GM18951 (cell line): Measurements from ENCODE around the gene PEX11A.

Experiments used
- POLR2A ChIP-seq: IDR thresholded peaks from 4 replicates; pipeline ENCODE4 v1.6.1; 2011; ENCODE audit warnings: mild to moderate bottlenecking; ENCODE audit not compliant: insufficient read length, insufficient read depth; ENCODE audit errors: extremely low read depth
- in situ Hi-C: fragments of 300-500 bp; cut with MboI; formaldehyde crosslinking; loops from one replicate; pipeline ENCODE4 v1.12.0; 2022; ENCODE audit warnings: low sequenced_read_pairs, mixed read lengths, inconsistent platforms; ENCODE audit not compliant: unreplicated experiment

Gene PEX11A

GRCh38 chr15:89690276-89691218 lies at the start of gene PEX11A, which contains the start of gene WDR93:
PEX11A (minus strand) TSS chr15:89690754; CDS start chr15:89690632, 122 bp downstream.
WDR93 (plus strand) TSS chr15:89690811; CDS start chr15:89701747, 10,936 bp downstream.
- peak; percentile 30 for TF ChIP-seq POLR2A
- in situ Hi-C loops = no loop called here

GRCh38 chr15:89740137-89740536 lies 49.6 kb upstream of the PEX11A start:
- TF ChIP-seq POLR2A = no peak
- in situ Hi-C loops = no loop called here

GRCh38 chr15:89735773-89736172 lies 45.2 kb upstream of the PEX11A start:
- in situ Hi-C loops = no loop called here
- no peak for TF ChIP-seq POLR2A

- TF ChIP-seq POLR2A = no peak
- in situ Hi-C loops = no loop called here
Observed at GRCh38 chr15:89732451-89733172, 42.1 kb upstream of the PEX11A start.

DNA sequence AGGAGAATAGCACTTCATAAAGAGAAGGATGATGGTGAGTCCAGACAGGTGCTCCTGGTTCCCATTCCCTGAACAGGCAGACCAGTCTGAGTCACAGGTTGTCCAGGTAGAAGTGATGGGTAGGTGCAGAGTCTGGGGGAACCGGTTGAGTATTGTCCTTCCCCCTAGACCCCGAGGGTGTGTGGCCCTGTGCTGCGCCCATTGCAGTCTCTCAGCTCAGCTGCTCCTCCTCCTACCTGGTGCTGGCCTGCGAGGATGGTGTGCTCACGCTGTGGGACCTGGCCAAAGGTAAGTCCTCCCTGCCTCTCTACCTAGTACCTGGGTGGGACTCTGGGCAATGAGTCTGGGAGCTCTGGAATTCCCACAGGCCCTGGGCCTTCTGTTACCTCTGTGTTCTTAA lies 40.7 kb upstream of the PEX11A start:
- in situ Hi-C loops = no loop called here
- TF ChIP-seq POLR2A = no peak

DNA sequence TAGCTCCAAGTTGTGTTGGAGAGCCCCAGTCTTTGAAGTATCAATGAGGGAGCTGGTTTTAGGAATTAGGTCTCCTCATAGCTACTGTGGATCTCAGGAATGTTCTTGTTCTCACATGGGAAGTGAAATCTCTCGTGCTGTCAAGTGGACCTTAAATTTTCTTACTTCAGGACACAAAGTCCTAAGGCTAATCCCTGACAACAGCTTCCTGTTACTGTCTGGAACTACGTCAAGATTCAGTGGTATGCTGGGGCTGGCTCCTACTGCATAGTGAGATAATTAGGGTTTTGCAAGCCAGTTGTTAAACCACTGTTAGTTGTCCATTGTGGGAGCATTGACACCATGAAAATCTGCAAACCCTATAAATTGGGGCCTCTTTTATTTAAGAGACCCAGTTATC lies 37.7 kb upstream of the PEX11A start:
- TF ChIP-seq POLR2A = no peak
- in situ Hi-C loops = no loop called here

DNA sequence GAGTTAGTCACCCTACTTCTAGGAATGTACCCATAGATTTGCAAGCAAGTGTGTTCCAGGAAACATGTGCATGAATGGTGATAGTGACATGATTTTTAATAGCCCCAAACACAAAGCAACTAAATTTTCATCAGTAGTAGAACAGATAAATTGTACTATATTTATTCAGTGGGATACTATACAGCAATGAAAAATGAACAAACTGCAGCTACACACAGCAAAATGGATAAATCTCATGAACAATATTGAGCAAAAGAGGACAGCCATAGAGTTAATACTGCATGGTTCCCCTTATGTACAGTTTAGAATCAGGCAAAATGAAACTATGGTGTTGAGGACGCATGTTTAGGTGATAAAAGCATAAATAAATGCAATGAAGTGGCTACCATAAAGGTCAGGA lies 34.5 kb upstream of the PEX11A start:
- in situ Hi-C loops = no loop called here
- no peak for TF ChIP-seq POLR2A

DNA sequence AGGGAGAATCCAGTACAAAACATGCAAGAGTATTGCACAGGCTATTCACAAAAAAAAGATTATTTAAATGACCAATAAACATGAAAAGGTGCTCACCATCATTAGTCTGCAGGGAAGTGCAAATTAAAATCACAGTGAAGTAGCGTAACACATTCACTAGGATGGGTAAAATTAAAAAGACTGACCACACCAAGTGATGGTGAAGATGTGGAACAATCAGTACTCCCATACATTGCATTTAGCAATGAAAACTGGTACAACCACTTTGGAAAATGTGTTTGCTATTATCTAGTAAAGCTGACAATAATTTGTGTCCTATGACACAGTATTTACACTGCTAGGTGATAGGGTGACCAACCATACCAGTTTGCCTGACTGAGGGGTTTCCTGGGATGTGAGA lies 34.1 kb upstream of the PEX11A start:
- in situ Hi-C loops = no loop called here
- TF ChIP-seq POLR2A = no peak

- no peak for TF ChIP-seq POLR2A
- in situ Hi-C loops = no loop called here
Observed at GRCh38 chr15:89723031-89723430, 32.5 kb upstream of the PEX11A start.

- no peak for TF ChIP-seq POLR2A
- in situ Hi-C loops = no loop called here
Observed at GRCh38 chr15:89714775-89715174, 24.2 kb upstream of the PEX11A start.

- in situ Hi-C loops = no loop called here
Observed at GRCh38 chr15:89707577-89707976, 17.0 kb upstream of the PEX11A start.

DNA sequence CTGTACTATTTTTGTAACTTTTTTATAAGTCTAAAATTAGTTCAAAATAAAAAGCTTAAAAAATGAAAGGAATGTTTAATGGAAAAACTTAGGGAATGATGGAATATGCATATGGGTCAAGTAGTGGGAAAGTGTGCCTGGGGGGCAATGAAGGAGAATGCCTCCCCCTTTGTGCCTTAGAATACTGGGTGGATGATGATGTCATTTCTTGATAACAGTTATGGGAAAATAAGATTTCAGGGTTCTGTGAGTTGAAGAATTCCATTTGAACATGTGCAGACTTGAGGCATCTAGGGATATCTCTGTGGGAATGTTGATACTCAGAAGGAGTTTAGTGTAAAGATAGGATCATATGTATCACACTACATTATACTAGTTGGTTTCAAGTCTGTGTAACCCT lies 13.9 kb upstream of the PEX11A start:
- TF ChIP-seq POLR2A = no peak
- in situ Hi-C loops = no loop called here

More at GRCh38 chr15:89707577-89707976, 17.0 kb upstream of the PEX11A start:
- TF ChIP-seq POLR2A = no peak

DNA sequence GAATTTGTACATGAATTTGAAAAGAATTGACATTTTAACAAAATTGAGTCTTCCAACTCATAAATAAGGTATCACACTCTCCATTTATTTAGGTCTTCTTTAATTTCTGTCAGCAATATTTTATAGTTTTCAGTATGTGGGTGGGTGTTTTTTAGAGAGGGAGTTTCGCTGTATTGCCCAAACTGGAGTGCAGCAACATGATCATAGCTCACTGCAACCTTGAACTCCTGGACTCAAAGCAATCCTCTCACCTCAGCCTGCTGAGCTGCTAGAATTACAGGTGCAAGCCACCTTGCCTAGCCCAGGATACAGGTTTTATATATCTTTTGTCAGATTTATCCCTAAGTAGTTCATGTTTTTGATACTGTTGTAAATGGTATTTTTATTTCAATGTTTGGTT lies 4.6 kb upstream of the PEX11A start:
- in situ Hi-C loops = no loop called here
- no peak for TF ChIP-seq POLR2A
